ENCODE measurements around the gene GRXCR1. TPM values are rescaled to one million over a fixed set of nuclear protein-coding genes. Genes with fewer than 3 reads are reported as not detected.

The GRXCR1 gene
- total RNA-seq, 1 experiment from 2014 or later, result not detected

GRCh38 chr4:42927946-42928345 is 35.4 kb downstream of the GRXCR1 start:
- no peak for DNase-seq (ENCODE audit: low read depth)

GRCh38 chr4:42928582-42928981 is 36.1 kb downstream of the GRXCR1 start:
- no peak for DNase-seq (ENCODE audit: low read depth)

- no peak for DNase-seq (ENCODE audit: low read depth)
Observed at GRCh38 chr4:42942216-42942615, 49.7 kb downstream of the GRXCR1 start.

GRCh38 chr4:42945874-42946273 is 53.4 kb downstream of the GRXCR1 start:
- no peak for DNase-seq (ENCODE audit: low read depth)

- DNase-seq (ENCODE audit: low read depth), result no peak
Observed at GRCh38 chr4:42953321-42953720, 60.8 kb downstream of the GRXCR1 start.

- DNase-seq (ENCODE audit: low read depth), result no peak
Observed at GRCh38 chr4:42954963-42955669, 62.6 kb downstream of the GRXCR1 start.

- no peak for DNase-seq (ENCODE audit: low read depth)
Observed at GRCh38 chr4:42955746-42956505, 63.4 kb downstream of the GRXCR1 start.

GRCh38 chr4:42965326-42965725 is 72.8 kb downstream of the GRXCR1 start:
- no peak for DNase-seq (ENCODE audit: low read depth)

GRCh38 chr4:42985976-42986375 is 93.5 kb downstream of the GRXCR1 start:
- DNase-seq (ENCODE audit: low read depth), result no peak

GRCh38 chr4:42995343-42995944 is 102.9 kb downstream of the GRXCR1 start:
- no peak for DNase-seq (ENCODE audit: low read depth)

- DNase-seq (ENCODE audit: low read depth), result no peak
Observed at GRCh38 chr4:43008793-43009192, 116.3 kb downstream of the GRXCR1 start.

GRCh38 chr4:43014256-43014655 is 121.7 kb downstream of the GRXCR1 start:
- DNase-seq (ENCODE audit: low read depth), result no peak

- no peak for DNase-seq (ENCODE audit: low read depth)
Observed at GRCh38 chr4:43041632-43042031, 149.1 kb downstream of the GRXCR1 start.

GRCh38 chr4:43047058-43047457 is 154.5 kb downstream of the GRXCR1 start:
- no peak for DNase-seq (ENCODE audit: low read depth)

GRCh38 chr4:43048570-43048969 is 156.1 kb downstream of the GRXCR1 start:
- DNase-seq (ENCODE audit: low read depth), result no peak

GRCh38 chr4:43049326-43049725 is 156.8 kb downstream of the GRXCR1 start:
- DNase-seq (ENCODE audit: low read depth), result no peak

- DNase-seq (ENCODE audit: low read depth), result no peak
Observed at GRCh38 chr4:43066415-43066814, 173.9 kb downstream of the GRXCR1 start.

GRCh38 chr4:43071069-43071468 is 178.6 kb downstream of the GRXCR1 start:
- DNase-seq (ENCODE audit: low read depth), result no peak

Other genes with a start within 250 kb of the GRXCR1 start
- gene ATP8A1, start 235.6 kb upstream of the GRXCR1 start, total RNA-seq (2014; rRNA removed; shearing (Covaris generic)), result 0.98 and 1.7 TPM in 2 replicates

Measured in Daoy (cell line).